ENCODE results near the gene SMIM41. TPM values are rescaled to one million over a fixed set of nuclear protein-coding genes. Genes with fewer than 3 reads are reported as not detected.

SMIM41 gene
- total RNA-seq, 1 donor from 2014 or later: not detected

DNA sequence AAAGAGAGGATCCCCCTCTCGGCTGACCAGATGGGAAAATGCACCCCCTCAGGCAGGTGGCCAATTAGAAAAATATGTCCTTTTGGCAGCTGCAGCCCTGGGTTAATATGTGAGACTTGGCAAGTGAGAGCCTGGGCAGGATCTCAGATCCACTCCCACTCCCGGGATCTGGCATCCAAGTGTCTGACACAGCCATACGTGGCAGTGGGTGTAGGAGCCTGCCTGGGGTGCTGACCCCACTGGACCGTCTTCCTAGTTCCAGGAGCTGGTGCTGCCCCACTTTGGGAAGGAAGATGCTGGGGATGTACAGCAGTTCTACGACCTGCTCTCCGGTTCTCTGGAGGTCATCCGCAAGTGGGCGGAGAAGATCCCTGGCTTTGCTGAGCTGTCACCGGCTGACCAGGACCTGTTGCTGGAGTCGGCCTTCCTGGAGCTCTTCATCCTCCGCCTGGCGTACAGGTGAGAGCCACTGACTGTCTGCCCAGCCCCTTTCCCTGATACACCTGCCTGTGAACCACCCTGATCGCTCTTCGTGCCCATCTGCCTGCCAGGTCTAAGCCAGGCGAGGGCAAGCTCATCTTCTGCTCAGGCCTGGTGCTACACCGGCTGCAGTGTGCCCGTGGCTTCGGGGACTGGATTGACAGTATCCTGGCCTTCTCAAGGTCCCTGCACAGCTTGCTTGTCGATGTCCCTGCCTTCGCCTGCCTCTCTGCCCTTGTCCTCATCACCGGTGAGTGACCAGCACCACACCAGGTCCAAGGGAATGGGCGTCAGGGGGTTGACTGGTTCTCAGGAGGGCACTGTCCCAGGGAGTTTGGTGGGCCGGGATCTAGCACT, 22.5 kb upstream of the SMIM41 start:
- H3K36me3 ChIP-seq (ENCODE audit: control insufficient read depth, insufficient read depth, low read length): no peaks in the 10 kb centered on the region
- no peak overlapping the region for H3K4me3 ChIP-seq (ENCODE audit: low read depth, low read length)
- no peak for DNase-seq (ENCODE audit: low read depth)
- no peaks in the 10 kb centered on the region for H3K27me3 ChIP-seq (ENCODE audit: control insufficient read depth, insufficient read depth, low read length)
- TF ChIP-seq, protein P1, sequence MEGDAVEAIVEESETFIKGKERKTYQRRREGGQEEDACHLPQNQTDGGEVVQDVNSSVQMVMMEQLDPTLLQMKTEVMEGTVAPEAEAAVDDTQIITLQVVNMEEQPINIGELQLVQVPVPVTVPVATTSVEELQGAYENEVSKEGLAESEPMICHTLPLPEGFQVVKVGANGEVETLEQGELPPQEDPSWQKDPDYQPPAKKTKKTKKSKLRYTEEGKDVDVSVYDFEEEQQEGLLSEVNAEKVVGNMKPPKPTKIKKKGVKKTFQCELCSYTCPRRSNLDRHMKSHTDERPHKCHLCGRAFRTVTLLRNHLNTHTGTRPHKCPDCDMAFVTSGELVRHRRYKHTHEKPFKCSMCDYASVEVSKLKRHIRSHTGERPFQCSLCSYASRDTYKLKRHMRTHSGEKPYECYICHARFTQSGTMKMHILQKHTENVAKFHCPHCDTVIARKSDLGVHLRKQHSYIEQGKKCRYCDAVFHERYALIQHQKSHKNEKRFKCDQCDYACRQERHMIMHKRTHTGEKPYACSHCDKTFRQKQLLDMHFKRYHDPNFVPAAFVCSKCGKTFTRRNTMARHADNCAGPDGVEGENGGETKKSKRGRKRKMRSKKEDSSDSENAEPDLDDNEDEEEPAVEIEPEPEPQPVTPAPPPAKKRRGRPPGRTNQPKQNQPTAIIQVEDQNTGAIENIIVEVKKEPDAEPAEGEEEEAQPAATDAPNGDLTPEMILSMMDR (IDR thresholded peaks at IDR 0.05; ENCODE audit: insufficient read depth, low read length, poor library complexity, severe bottlenecking): no peak

DNA sequence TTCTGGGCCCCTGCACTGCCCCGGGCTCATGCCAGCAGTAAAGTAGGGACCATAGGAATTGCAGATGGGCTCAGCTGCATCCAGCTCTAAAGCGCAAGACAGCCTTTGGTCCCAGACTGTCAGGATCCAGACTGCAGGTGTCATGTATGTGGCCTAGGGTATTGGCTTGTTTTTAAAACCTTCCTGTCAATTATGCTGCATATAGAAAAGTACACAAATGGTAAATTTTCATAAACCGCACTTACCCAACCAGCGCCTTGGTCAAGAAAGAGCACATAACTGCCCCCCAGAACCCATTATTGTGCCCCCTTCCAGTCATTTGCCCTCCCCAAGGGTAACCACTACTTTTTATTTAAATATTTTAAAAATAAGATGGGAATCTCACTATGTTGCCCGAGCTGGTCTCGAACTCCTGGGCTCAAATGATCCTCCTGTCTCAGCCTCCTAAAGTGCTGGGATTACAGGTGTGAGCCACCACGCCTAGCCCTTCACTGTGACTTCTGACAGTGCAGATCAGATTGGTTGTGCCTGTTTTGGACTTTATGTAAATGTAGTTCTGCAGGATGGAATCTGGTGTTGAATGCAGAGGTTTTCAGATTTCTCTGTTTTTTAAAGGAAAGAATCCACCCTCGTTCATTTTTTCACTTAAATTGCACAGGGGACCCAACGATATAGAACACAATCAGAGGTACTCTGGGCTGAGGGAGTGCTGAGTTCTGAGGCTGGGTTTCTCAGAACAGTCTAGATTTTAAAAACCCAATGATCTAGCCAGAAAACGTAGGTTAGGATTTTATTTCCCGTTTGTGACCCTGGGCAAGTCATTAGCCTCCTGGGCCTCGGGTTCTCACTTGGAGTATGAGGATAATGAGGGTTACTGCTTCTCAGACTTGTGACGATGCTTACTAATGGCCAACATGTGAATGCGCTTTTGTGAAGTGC, 21.6 kb upstream of the SMIM41 start:
- H3K27me3 ChIP-seq (ENCODE audit: control insufficient read depth, insufficient read depth, low read length): no peaks in the 10 kb centered on the region
- TF ChIP-seq, protein P1 (IDR thresholded peaks at IDR 0.05; ENCODE audit: insufficient read depth, low read length, poor library complexity, severe bottlenecking): no peak
- no peak for DNase-seq (ENCODE audit: low read depth)
- no peak overlapping the region for H3K4me3 ChIP-seq (ENCODE audit: low read depth, low read length)
- H3K36me3 ChIP-seq (ENCODE audit: control insufficient read depth, insufficient read depth, low read length): no peaks in the 10 kb centered on the region

DNA sequence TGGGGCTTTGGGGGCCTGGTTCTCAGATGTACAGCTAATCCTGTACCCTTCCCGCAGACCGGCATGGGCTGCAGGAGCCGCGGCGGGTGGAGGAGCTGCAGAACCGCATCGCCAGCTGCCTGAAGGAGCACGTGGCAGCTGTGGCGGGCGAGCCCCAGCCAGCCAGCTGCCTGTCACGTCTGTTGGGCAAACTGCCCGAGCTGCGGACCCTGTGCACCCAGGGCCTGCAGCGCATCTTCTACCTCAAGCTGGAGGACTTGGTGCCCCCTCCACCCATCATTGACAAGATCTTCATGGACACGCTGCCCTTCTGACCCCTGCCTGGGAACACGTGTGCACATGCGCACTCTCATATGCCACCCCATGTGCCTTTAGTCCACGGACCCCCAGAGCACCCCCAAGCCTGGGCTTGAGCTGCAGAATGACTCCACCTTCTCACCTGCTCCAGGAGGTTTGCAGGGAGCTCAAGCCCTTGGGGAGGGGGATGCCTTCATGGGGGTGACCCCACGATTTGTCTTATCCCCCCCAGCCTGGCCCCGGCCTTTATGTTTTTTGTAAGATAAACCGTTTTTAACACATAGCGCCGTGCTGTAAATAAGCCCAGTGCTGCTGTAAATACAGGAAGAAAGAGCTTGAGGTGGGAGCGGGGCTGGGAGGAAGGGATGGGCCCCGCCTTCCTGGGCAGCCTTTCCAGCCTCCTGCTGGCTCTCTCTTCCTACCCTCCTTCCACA, 20.7 kb upstream of the SMIM41 start:
- DNase-seq (ENCODE audit: low read depth): no peak
- H3K4me3 ChIP-seq (ENCODE audit: low read depth, low read length): no peak overlapping the region
- H3K36me3 ChIP-seq (ENCODE audit: control insufficient read depth, insufficient read depth, low read length): no peaks in the 10 kb centered on the region
- TF ChIP-seq, protein P1 (IDR thresholded peaks at IDR 0.05; ENCODE audit: insufficient read depth, low read length, poor library complexity, severe bottlenecking): no peak
- H3K27me3 ChIP-seq (ENCODE audit: control insufficient read depth, insufficient read depth, low read length): no peaks in the 10 kb centered on the region

DNA sequence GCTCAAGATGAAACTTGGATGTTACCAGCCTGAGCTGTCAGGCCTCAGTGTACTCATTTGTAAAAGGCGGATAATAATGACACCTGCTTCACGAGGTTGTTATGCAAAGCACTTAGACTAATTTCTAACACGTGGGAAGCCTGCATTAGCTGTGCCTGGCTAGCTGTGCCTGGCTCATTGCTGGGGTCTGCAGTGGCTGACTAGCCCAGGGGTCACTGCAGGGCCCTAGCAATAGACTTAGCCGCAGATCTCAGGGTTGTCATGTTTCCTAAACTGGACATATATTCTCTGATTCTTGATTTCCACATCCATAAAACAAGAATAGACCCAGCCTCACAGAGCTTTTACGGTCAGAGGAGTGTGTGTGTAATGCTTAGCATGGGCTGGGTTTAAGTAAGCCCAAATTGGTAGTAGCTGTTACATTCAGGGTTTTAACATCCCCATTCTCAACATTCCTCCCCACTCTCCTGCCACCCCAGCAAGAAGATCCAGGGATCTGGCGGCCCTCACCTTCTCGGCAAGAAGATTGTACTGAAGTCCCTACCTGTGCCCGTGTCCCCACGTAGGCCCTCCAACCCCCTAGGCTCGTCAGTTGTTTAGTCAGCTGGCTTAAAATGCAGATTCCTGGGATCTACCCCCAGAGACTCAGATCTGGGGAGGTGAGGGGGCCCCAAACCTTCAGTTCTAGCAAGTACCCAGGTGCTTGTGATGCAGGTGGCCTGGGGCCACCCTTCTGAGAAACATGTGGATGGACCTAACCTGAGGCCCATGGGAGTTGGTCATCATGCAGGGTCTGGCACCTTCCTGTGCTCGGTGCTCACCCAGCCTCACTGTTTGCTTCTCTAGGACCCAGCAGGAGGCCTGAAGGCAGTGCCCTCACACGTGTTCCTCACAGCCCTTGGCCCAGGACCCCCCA, 19.7 kb upstream of the SMIM41 start:
- TF ChIP-seq, protein P1 (IDR thresholded peaks at IDR 0.05; ENCODE audit: insufficient read depth, low read length, poor library complexity, severe bottlenecking): no peak
- Histone ChIP-seq H3K4me3 (ENCODE audit: low read depth, low read length) (no peak overlapping the region), H3K27me3 (ENCODE audit: control insufficient read depth, insufficient read depth, low read length) (no peaks in the 10 kb centered on the region), H3K36me3 (ENCODE audit: control insufficient read depth, insufficient read depth, low read length) (no peaks in the 10 kb centered on the region)
- DNase-seq (ENCODE audit: low read depth): no peak

Measured in kidney epithelial cell (primary cell).